Measurements from ENCODE around the gene TTLL11.

The TTLL11 gene

GRCh38 chr9:122102156-122102555 lies 9.0 kb upstream of the TTLL11 start:
- Histone ChIP-seq H3K4me1 (ENCODE audit: control insufficient read depth, insufficient read depth, low read length) (peaks cover 9% of the 10 kb centered on the region), H3K9me3 (ENCODE audit: control insufficient read depth, low read length) (peaks cover 8% of the 10 kb centered on the region), H3K9ac (ENCODE audit: low read length) (no peak overlapping the region), H3K27me3 (replicated peaks; ENCODE audit: control insufficient read depth, insufficient read depth, low read length) (peaks cover 6% of the 10 kb centered on the region), H3K4me3 (ENCODE audit: low read length) (no peak overlapping the region), H3K36me3 (ENCODE audit: control insufficient read depth, insufficient read depth, low read length, severe bottlenecking) (no peaks in the 10 kb centered on the region)
- DNase-seq (ENCODE audit: low read depth): no peak

- H3K36me3 ChIP-seq (ENCODE audit: control insufficient read depth, insufficient read depth, low read length, severe bottlenecking): no peaks in the 10 kb centered on the region
- H3K27me3 ChIP-seq (replicated peaks; ENCODE audit: control insufficient read depth, insufficient read depth, low read length): peaks cover 6% of the 10 kb centered on the region
- no peak overlapping the region for H3K4me3 ChIP-seq (ENCODE audit: low read length)
- no peak for DNase-seq (ENCODE audit: low read depth)
- no peak overlapping the region for H3K9ac ChIP-seq (ENCODE audit: low read length)
- peaks cover 8% of the 10 kb centered on the region for H3K9me3 ChIP-seq (ENCODE audit: control insufficient read depth, low read length)
- H3K4me1 ChIP-seq (ENCODE audit: control insufficient read depth, insufficient read depth, low read length): peaks cover 4% of the 10 kb centered on the region
Measured at GRCh38 chr9:122100756-122101155, 7.6 kb upstream of the TTLL11 start.

- H3K9ac ChIP-seq (ENCODE audit: low read length): no peak overlapping the region
- H3K9me3 ChIP-seq (ENCODE audit: control insufficient read depth, low read length): peaks cover 7% of the 10 kb centered on the region
- DNase-seq (ENCODE audit: low read depth): peak; percentile 93
- peak overlapping the region; percentile 47 for H3K4me3 ChIP-seq (ENCODE audit: low read length)
- H3K36me3 ChIP-seq (ENCODE audit: control insufficient read depth, insufficient read depth, low read length, severe bottlenecking): no peaks in the 10 kb centered on the region
- peaks cover 4% of the 10 kb centered on the region for H3K4me1 ChIP-seq (ENCODE audit: control insufficient read depth, insufficient read depth, low read length)
- H3K27me3 ChIP-seq (replicated peaks; ENCODE audit: control insufficient read depth, insufficient read depth, low read length): peaks cover 6% of the 10 kb centered on the region
Measured at GRCh38 chr9:122099271-122099869, 6.3 kb upstream of the TTLL11 start.

- Histone ChIP-seq H3K4me1 (ENCODE audit: control insufficient read depth, insufficient read depth, low read length) (peaks cover 8% of the 10 kb centered on the region), H3K9me3 (ENCODE audit: control insufficient read depth, low read length) (no peaks in the 10 kb centered on the region), H3K9ac (ENCODE audit: low read length) (no peak overlapping the region), H3K4me3 (ENCODE audit: low read length) (no peak overlapping the region), H3K36me3 (ENCODE audit: control insufficient read depth, insufficient read depth, low read length, severe bottlenecking) (no peaks in the 10 kb centered on the region), H3K27me3 (replicated peaks; ENCODE audit: control insufficient read depth, insufficient read depth, low read length) (peaks cover 10% of the 10 kb centered on the region)
- peak; percentile 37 for DNase-seq (ENCODE audit: low read depth)
Measured at GRCh38 chr9:122097679-122098315, 4.7 kb upstream of the TTLL11 start.

GRCh38 chr9:122096620-122097415 lies 3.7 kb upstream of the TTLL11 start:
- H3K36me3 ChIP-seq (ENCODE audit: control insufficient read depth, insufficient read depth, low read length, severe bottlenecking): no peaks in the 10 kb centered on the region
- no peaks in the 10 kb centered on the region for H3K9me3 ChIP-seq (ENCODE audit: control insufficient read depth, low read length)
- H3K4me3 ChIP-seq (ENCODE audit: low read length): no peak overlapping the region
- peaks cover 14% of the 10 kb centered on the region for H3K4me1 ChIP-seq (ENCODE audit: control insufficient read depth, insufficient read depth, low read length)
- peaks cover 10% of the 10 kb centered on the region for H3K27me3 ChIP-seq (replicated peaks; ENCODE audit: control insufficient read depth, insufficient read depth, low read length)
- DNase-seq (ENCODE audit: low read depth): no peak
- H3K9ac ChIP-seq (ENCODE audit: low read length): no peak overlapping the region

GRCh38 chr9:122095010-122095767 lies 2.1 kb upstream of the TTLL11 start:
- peak; percentile 76 for DNase-seq (ENCODE audit: low read depth)
- Histone ChIP-seq H3K4me3 (ENCODE audit: low read length) (no peak overlapping the region), H3K36me3 (ENCODE audit: control insufficient read depth, insufficient read depth, low read length, severe bottlenecking) (no peaks in the 10 kb centered on the region), H3K9me3 (ENCODE audit: control insufficient read depth, low read length) (no peaks in the 10 kb centered on the region), H3K4me1 (ENCODE audit: control insufficient read depth, insufficient read depth, low read length) (peaks cover 26% of the 10 kb centered on the region), H3K27me3 (replicated peaks; ENCODE audit: control insufficient read depth, insufficient read depth, low read length) (peaks cover 9% of the 10 kb centered on the region), H3K9ac (ENCODE audit: low read length) (no peak overlapping the region)

- peak overlapping the region; percentile 88 for H3K9ac ChIP-seq (ENCODE audit: low read length)
- H3K4me3 ChIP-seq (ENCODE audit: low read length): peak overlapping the region; percentile 88
- H3K4me1 ChIP-seq (ENCODE audit: control insufficient read depth, insufficient read depth, low read length): peaks cover 21% of the 10 kb centered on the region
- no peaks in the 10 kb centered on the region for H3K9me3 ChIP-seq (ENCODE audit: control insufficient read depth, low read length)
- no peaks in the 10 kb centered on the region for H3K36me3 ChIP-seq (ENCODE audit: control insufficient read depth, insufficient read depth, low read length, severe bottlenecking)
- DNase-seq (ENCODE audit: low read depth): no peak
- H3K27me3 ChIP-seq (replicated peaks; ENCODE audit: control insufficient read depth, insufficient read depth, low read length): peaks cover 4% of the 10 kb centered on the region
Measured at GRCh38 chr9:122091682-122092592, 1.2 kb downstream of the TTLL11 start.

- H3K4me3 ChIP-seq (ENCODE audit: low read length): no peak overlapping the region
- H3K27me3 ChIP-seq (replicated peaks; ENCODE audit: control insufficient read depth, insufficient read depth, low read length): peaks cover 4% of the 10 kb centered on the region
- no peaks in the 10 kb centered on the region for H3K36me3 ChIP-seq (ENCODE audit: control insufficient read depth, insufficient read depth, low read length, severe bottlenecking)
- H3K4me1 ChIP-seq (ENCODE audit: control insufficient read depth, insufficient read depth, low read length): peaks cover 21% of the 10 kb centered on the region
- no peaks in the 10 kb centered on the region for H3K9me3 ChIP-seq (ENCODE audit: control insufficient read depth, low read length)
- DNase-seq (ENCODE audit: low read depth): no peak
- no peak overlapping the region for H3K9ac ChIP-seq (ENCODE audit: low read length)
Measured at GRCh38 chr9:122090981-122091380, 2.1 kb downstream of the TTLL11 start.

- H3K4me3 ChIP-seq (ENCODE audit: low read length): no peak overlapping the region
- peaks cover 4% of the 10 kb centered on the region for H3K27me3 ChIP-seq (replicated peaks; ENCODE audit: control insufficient read depth, insufficient read depth, low read length)
- DNase-seq (ENCODE audit: low read depth): no peak
Measured at GRCh38 chr9:122090287-122090883, 2.7 kb downstream of the TTLL11 start.

More at GRCh38 chr9:122090287-122090883, 2.7 kb downstream of the TTLL11 start:
- H3K9me3 ChIP-seq (ENCODE audit: control insufficient read depth, low read length): no peaks in the 10 kb centered on the region
- H3K4me1 ChIP-seq (ENCODE audit: control insufficient read depth, insufficient read depth, low read length): peaks cover 21% of the 10 kb centered on the region
- no peak overlapping the region for H3K9ac ChIP-seq (ENCODE audit: low read length)
- H3K36me3 ChIP-seq (ENCODE audit: control insufficient read depth, insufficient read depth, low read length, severe bottlenecking): no peaks in the 10 kb centered on the region
